Body of pancreas (tissue), 4 donors: ENCODE data around the gene ADIPOQ.

Experiments
- POLR2A ChIP-seq, 3 donors: fragments of 450-650 bp; IDR thresholded peaks; one replicate each; pipeline ENCODE4 v1.6.1; 2016; ENCODE audit warnings: antibody characterized with exemption in 3 of 3, mild to moderate bottlenecking in 2 of 3
- TF ChIP-seq, protein P1 (sequence below), 7 experiments: fragments of 450-650 bp in 4 of 7; fragments of 200-600 bp in 3 of 7; sonication (generic) in 3 of 7; IDR thresholded peaks; one replicate each; pipeline ENCODE4 v1.5.1; 2016 to 2019; ENCODE audit warnings: antibody characterized with exemption in 7 of 7

DNA sequence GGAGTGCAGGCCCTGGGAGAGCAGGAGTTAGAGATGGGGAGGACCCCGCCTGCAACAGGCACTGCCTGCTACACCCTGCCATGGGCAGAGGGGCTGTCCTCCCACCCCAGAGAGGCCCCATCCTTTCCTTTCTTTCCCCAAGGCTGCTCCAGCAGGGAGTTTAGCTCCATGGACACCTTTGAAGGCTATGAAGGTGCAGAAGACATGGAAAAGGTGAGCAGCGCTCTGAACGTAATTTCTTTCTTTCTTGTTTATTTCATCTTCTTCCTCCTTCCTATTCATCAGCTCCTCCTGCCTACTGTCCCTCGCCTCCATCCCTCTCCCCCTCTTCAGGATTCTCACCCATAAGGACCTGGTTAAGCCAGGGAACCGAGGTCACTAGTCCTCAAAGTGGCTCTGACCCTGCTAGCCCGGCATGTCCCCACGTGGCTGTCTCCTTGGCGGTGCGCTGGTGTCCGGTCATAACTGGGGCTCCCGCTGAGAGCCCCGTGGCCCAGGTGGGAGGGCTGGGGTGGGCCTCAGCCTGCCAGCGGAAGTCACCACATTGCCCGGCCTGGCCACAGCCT lies 16.0 kb upstream of the ADIPOQ start:
- TF ChIP-seq, protein P1, sequence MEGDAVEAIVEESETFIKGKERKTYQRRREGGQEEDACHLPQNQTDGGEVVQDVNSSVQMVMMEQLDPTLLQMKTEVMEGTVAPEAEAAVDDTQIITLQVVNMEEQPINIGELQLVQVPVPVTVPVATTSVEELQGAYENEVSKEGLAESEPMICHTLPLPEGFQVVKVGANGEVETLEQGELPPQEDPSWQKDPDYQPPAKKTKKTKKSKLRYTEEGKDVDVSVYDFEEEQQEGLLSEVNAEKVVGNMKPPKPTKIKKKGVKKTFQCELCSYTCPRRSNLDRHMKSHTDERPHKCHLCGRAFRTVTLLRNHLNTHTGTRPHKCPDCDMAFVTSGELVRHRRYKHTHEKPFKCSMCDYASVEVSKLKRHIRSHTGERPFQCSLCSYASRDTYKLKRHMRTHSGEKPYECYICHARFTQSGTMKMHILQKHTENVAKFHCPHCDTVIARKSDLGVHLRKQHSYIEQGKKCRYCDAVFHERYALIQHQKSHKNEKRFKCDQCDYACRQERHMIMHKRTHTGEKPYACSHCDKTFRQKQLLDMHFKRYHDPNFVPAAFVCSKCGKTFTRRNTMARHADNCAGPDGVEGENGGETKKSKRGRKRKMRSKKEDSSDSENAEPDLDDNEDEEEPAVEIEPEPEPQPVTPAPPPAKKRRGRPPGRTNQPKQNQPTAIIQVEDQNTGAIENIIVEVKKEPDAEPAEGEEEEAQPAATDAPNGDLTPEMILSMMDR (IDR thresholded peaks at IDR 0.05), result no peak
- TF ChIP-seq POLR2A (IDR thresholded peaks at IDR 0.05), result no peak
